Measurements from ENCODE around the gene ATP8A2. TPM values are rescaled to one million over a fixed set of nuclear protein-coding genes. Genes with fewer than 3 reads are reported as not detected.

ATP8A2 gene
- total RNA-seq, 1 donor from 2014 or later: 3.4 TPM

DNA sequence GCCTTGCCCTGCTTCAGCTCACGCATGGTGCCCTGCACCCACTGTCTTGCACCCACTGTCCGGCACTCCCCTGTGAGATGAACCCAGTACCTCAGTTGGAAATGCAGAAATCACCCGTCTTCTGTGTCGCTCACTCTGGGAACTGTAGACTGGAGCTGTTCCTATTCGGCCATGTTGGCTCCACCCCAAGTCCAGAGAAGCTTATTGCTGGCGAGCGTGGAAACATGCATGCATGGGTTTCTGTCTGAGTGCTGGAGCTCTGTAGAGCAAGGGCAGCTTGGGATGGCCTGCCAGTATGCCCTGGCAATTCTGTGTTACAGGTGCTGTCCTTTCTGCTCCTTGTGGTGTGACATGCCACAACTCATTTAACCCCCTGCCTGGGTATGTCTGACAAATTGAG lies 527.2 kb downstream of the ATP8A2 start:
- Mint-ChIP-seq H3K27me3 (ENCODE audit: low read depth) (peaks cover 27% of the 10 kb centered on the region), H3K4me1 (peaks cover 12% of the 10 kb centered on the region), H3K9me3 (peaks cover 17% of the 10 kb centered on the region), H3K4me3 (no peak overlapping the region), H3K36me3 (ENCODE audit: low read depth) (peaks cover 16% of the 10 kb centered on the region), H3K27ac (ENCODE audit: unreplicated experiment) (no peak overlapping the region)
- DNase-seq (ENCODE audit: low read depth, low spot score): no peak
- TF ChIP-seq, protein P1, sequence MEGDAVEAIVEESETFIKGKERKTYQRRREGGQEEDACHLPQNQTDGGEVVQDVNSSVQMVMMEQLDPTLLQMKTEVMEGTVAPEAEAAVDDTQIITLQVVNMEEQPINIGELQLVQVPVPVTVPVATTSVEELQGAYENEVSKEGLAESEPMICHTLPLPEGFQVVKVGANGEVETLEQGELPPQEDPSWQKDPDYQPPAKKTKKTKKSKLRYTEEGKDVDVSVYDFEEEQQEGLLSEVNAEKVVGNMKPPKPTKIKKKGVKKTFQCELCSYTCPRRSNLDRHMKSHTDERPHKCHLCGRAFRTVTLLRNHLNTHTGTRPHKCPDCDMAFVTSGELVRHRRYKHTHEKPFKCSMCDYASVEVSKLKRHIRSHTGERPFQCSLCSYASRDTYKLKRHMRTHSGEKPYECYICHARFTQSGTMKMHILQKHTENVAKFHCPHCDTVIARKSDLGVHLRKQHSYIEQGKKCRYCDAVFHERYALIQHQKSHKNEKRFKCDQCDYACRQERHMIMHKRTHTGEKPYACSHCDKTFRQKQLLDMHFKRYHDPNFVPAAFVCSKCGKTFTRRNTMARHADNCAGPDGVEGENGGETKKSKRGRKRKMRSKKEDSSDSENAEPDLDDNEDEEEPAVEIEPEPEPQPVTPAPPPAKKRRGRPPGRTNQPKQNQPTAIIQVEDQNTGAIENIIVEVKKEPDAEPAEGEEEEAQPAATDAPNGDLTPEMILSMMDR (conservative IDR thresholded peaks at IDR 0.05): no peak

DNA sequence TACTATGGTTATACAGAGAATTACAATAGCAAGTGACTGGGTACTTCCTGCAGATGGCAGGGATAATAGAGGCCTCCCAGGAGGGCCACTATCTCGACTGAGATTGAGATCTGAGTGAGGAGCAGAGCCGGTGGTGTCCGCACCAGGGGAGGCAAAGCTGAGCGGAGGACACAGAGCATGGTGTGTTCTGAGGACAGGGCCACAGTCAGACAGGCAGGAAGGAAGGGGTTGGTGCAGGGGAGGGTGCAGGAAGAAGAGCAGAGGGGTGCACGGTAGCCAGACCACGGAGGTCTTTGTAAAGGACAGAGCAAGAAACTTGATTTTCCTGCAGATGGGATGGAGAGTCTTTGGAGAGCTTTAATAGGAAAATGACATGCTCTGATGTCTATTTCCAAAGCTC lies 527.7 kb downstream of the ATP8A2 start:
- H3K36me3 Mint-ChIP-seq (ENCODE audit: low read depth): peaks cover 16% of the 10 kb centered on the region
- peaks cover 27% of the 10 kb centered on the region for H3K27me3 Mint-ChIP-seq (ENCODE audit: low read depth)
- peaks cover 17% of the 10 kb centered on the region for H3K9me3 Mint-ChIP-seq
- peak overlapping the region; percentile 59 for H3K27ac Mint-ChIP-seq (ENCODE audit: unreplicated experiment)
- TF ChIP-seq, protein P1 (conservative IDR thresholded peaks at IDR 0.05): no peak
- DNase-seq (ENCODE audit: low read depth, low spot score): no peak
- peaks cover 12% of the 10 kb centered on the region for H3K4me1 Mint-ChIP-seq
- no peak overlapping the region for H3K4me3 Mint-ChIP-seq

DNA sequence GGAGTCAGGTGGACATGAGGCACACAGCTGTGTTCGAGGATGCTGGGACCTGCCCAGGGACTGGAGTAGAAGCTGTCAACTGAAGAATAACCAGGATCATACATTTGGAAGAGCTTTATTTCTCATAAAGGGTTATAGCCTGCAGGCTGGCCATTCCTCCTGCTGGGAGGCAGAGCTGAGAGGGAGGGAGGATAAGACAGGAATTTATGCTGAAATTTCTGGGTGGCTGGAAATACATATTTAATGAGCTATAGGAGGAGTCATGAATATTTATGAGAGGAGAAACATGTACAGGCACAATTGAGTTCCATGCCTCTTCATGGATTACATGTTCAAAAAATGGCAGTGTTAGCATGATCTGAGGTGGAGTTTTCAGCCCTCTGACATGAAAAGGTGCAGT lies 528.2 kb downstream of the ATP8A2 start:
- H3K27me3 Mint-ChIP-seq (ENCODE audit: low read depth): peaks cover 27% of the 10 kb centered on the region
- peaks cover 12% of the 10 kb centered on the region for H3K4me1 Mint-ChIP-seq
- DNase-seq (ENCODE audit: low read depth, low spot score): no peak
- H3K36me3 Mint-ChIP-seq (ENCODE audit: low read depth): peaks cover 16% of the 10 kb centered on the region
- TF ChIP-seq, protein P1 (conservative IDR thresholded peaks at IDR 0.05): no peak
- H3K27ac Mint-ChIP-seq (ENCODE audit: unreplicated experiment): no peak overlapping the region
- no peak overlapping the region for H3K4me3 Mint-ChIP-seq
- peaks cover 17% of the 10 kb centered on the region for H3K9me3 Mint-ChIP-seq

DNA sequence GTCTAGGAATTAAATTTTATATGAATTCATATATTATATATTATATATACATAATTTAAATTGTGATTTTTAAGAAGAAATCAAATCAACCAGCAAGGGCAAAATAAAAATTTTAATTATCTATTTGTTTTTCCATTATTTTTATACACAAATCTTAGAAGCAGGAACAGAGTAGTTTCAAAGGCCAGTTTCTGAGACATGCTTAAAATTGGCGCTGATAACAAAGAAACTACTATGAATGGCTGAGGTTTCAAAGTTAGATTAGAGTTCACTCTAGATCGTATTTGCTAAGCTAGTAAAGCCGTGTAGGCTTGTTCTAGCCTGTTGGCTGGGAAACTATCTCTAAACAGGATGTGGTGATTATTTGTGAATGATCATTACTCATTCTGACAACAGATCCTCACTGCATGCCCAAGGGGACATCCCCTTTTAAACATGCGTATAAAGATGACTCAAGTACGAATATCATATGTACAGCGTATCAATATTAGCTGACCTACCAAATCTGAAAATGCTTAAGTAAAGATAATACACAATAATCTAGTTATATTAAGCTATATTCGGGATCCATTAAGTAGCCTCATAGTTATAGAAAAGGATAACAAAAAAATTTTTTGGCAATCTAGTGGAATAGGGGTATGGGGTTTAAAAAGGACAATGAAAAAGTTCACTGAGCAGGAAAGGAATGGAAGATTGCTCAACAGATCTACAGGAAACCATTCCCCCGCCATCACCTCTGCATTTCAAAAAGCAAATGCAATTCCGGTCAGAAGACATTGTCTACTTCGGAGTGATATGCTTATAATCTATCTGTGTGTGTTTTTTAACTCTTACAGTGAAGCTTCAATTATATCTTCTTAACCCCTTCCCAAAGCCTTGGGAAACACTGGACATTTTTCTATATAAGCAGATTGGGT lies 529.9 kb downstream of the ATP8A2 start:
- Mint-ChIP-seq H3K4me3 (no peak overlapping the region), H3K9me3 (peaks cover 17% of the 10 kb centered on the region), H3K27me3 (ENCODE audit: low read depth) (peaks cover 27% of the 10 kb centered on the region), H3K36me3 (ENCODE audit: low read depth) (peaks cover 11% of the 10 kb centered on the region), H3K4me1 (peaks cover 12% of the 10 kb centered on the region), H3K27ac (ENCODE audit: unreplicated experiment) (no peak overlapping the region)
- TF ChIP-seq, protein P1 (conservative IDR thresholded peaks at IDR 0.05): no peak
- no peak for DNase-seq (ENCODE audit: low read depth, low spot score)

DNA sequence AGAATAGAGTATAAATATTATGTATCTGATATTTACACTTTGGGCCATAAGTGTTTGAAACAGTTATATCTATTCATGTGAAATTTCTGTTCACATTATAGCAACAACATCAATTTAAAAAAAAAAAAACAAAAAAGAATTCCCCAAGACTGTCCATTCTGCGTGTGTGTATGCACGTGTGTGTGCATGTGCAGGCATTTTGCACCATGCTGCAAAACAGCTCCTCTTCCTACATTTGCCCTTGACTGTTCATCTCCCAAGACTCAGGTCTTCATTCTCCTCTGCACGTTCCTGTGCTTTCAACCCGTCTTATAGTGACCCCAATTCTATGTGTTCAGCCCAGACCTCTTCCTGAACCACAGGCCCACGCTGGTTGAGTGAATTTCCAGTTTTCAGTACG lies 530.7 kb downstream of the ATP8A2 start:
- peaks cover 14% of the 10 kb centered on the region for H3K9me3 Mint-ChIP-seq
- peaks cover 12% of the 10 kb centered on the region for H3K4me1 Mint-ChIP-seq
- peaks cover 8% of the 10 kb centered on the region for H3K36me3 Mint-ChIP-seq (ENCODE audit: low read depth)
- H3K4me3 Mint-ChIP-seq: no peak overlapping the region
- no peak for DNase-seq (ENCODE audit: low read depth, low spot score)
- H3K27ac Mint-ChIP-seq (ENCODE audit: unreplicated experiment): no peak overlapping the region
- peaks cover 27% of the 10 kb centered on the region for H3K27me3 Mint-ChIP-seq (ENCODE audit: low read depth)
- TF ChIP-seq, protein P1 (conservative IDR thresholded peaks at IDR 0.05): no peak
